GM10847 (cell line): ENCODE results near the gene MATN4.

Experiments used
- POLR2A ChIP-seq: IDR thresholded peaks from 2 replicates; pipeline ENCODE4 v1.6.1; 2011; ENCODE audit not compliant: insufficient read length; ENCODE audit errors: extremely low read depth

Gene MATN4

DNA sequence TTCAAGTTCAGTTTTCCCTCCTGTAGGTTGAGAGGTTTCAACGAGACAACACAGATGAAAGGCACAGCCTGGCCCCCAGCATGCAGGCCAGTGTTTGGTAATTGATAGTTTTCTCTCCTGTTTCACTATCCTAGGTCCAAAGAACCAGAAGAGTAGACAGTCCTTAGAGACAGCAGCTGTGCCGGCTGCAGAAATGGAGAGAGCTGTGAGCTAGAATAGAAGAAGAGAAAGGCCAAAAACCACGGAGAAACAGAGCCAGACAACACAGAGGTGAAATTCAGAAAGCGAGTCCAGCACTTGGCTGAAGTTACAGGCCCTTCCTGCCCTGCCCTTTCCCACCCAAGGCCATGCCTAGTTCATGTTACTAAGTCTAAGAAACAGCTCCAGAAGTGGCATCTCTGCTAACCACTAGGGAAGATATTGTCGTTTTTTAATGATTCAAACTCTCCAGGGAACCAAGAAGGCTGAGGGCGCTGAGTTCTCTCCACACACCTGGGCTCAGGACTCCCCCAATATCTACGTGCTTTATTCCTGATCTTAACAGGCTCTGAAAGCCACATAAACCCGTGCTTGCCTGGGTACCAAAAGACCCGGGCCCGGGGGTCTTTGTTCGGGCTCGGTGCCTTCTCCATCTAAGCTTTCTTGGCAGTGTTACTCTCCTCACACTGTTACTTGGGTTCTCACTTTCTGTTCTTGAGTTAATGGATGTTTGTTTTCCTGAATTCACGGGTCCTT, 18.0 kb downstream of the MATN4 start:
- TF ChIP-seq POLR2A: no peak

DNA sequence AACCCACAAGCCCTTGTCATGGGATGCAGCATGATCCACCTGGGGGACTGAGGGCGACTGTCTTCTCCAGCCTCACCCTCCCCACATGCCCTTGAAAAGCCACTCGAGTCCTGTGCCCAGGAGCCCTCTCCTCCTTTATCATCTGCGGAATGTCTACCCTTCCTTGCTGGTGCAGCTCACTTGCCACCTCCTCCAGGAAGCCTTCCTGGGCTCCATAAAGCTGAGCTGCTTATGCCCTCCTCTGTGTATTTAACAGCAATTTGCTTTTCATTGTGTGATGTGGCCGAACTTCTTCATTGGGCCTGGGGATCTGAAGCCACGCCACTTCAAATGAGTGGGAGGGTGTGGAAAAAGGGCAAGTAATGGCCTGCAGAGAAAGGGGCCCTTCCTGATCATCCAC, 19.2 kb downstream of the MATN4 start:
- no peak for TF ChIP-seq POLR2A

DNA sequence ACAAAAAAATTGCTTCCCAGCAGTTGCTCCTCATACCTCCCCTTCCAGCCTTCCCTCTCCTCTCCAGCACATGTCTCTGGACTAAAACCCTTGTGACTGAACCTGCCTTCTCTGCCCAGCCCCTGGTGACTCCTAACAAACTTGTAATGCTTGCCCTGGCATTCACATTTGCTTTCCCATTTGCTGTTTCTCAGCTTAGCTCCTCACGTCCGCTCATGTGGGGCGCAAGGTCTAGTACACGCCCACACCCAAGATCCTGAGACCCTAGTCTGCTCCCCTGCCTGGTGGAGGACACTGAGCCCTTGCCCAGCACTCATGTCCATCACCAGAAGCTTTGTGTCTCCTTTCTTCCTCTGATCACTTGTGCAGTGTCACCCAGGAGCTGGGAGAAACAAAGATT, 19.7 kb downstream of the MATN4 start:
- TF ChIP-seq POLR2A: no peak

DNA sequence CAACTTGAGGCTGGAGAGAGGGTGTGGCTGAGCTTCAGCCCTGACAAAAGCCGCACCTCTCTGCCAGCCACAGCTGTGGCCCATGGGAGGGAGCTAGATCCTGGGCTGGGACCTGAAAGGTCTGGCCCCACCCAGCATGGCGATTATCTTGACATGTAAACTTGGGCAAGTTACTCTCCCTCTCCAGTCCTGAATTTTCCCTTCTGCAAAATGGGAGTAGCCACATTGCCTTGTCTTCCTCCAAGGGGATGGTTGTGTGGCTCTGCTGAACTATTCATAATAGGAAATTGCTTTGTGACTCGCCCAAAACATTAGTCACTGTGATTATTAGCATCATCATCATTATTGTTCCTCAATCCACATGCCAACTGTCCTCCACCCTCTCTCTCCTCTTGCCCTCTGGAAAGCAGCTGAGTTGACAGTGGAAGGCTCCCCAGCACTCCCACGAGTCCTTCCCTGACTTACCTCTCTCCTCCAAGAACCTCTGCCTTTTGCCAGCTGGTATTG, 24.5 kb downstream of the MATN4 start:
- TF ChIP-seq POLR2A: no peak

DNA sequence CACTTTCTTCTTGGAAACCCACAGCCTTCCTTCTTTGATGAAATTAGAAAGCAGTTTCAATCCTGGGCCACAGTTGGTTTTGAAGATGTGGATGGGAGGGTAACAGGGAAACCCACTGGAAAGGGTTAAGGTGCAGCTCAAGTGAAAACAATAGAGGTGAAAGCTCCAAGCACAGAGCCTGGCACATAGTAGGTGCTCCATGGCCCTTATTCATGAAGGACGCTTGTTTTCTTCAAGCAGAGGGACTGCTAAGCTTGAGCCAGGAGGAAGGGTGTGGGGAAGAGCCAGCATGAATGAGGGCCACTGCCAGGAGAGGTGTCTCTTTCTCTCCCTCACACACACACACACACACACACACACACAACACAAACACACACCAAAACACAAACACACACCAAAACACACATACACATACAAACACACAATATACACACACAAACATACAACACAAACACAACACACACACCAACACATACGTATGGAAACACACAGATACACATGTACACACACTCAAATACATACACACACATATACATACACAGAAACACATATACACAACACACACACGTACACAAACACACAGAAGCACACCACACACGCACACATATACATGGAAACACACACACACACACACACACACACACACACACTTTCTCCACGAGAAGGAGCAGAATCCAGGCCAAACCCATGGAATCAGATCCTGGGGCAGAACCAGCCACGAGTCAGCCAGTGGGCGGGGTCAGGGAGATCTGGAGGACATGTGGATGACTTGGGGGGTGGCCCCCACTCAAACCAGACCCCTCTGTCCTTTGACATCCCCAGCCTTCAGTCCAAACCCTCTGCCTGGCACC, 25.2 kb downstream of the MATN4 start:
- no peak for TF ChIP-seq POLR2A

DNA sequence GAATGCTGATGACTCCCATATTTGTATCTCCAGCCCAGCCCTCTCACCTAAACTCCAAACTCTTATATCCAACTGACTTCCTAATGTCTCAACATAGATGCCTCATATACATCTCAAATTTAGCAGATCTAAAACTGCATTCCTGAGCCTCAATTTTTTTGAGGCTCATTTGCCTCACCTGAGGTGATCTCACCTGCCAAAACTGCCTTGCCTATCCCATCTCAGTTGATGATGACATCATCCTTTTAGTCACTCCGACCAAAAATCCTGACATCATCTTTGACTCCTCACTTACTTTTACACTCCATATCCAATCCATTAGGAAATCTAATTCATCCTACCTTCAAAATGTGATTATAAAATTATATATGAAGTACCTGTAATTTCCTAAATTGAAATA, 28.1 kb downstream of the MATN4 start:
- no peak for TF ChIP-seq POLR2A

DNA sequence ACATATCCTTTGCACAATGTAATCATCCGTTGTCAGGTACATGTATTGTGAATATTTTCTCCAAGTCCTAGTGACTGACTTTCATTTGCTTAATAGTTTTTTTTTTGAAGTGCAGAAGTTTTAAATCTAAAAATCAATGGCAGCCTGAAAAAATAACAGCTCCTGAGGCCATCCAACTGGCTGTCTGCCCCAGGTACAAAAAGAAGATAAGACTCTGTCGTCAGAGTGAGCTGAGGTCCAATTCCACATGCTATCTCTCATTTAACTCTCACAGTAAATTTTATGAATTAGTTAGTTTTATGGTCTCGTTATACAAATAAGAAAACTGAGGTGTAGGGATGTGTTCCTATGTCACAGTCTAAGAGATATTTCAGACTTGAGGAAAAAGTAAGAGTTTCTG, 32.8 kb downstream of the MATN4 start:
- TF ChIP-seq POLR2A: no peak

DNA sequence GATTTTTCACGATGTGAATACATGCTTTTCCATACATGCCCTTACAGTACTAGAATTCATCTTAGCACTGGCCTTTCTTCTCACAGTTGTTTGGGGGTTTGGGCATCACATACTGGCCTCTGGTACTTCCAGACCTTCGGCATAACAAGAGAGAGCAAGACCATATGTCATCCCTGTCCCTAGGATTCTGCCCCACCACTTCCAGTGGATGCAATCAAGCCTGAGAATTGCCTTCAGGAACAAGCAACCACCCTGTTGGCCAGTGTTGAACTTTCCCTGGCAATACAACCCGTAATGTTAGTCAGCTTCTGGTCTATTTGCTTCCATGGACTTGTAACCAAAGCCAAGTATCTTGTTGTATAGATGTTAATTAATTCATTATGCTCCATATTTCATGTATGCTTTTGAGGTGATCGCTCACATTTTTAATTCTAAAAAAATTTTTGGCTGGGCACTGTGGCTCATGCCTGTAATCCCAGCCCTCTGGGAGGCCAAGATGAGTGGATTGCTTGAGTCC, 38.3 kb downstream of the MATN4 start:
- TF ChIP-seq POLR2A: no peak

DNA sequence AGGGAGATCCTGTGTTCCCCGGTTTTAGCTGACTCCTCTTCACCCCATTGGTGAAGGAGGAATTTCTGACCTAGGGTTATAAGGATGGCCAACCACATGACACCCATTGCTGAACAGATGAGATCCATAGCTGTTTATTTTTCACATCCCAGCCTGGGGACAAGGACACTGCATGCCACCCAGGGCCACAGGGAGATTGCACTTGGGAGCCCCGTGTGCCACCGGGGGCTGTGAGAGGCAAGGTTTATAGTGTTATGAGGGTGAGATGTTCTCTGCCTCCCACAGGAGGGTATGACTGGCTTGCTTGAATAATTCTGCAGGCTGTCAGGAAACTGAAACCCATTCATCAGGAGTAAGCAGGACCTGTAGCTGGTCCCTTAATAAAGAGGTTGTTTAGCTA, 39.0 kb downstream of the MATN4 start:
- no peak for TF ChIP-seq POLR2A

DNA sequence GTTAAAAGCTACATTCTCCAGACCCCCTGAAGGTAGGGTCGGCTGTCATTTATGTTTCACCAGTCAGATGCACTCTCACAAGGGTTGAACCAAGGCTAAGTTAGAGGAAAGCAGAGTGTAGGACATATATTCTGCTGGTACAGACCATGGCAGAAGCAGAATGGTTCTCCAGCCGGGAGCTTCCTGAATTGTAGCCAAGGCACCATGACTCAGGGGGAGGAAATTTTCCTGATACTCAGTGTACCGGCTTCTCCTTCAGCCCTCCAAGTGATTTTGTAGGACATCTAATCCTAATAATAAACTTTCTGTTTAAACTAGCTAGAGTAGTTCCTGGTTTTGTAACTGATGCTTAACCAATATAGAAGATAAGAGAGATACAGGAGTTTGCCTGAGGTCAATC, 39.6 kb downstream of the MATN4 start:
- TF ChIP-seq POLR2A: no peak

DNA sequence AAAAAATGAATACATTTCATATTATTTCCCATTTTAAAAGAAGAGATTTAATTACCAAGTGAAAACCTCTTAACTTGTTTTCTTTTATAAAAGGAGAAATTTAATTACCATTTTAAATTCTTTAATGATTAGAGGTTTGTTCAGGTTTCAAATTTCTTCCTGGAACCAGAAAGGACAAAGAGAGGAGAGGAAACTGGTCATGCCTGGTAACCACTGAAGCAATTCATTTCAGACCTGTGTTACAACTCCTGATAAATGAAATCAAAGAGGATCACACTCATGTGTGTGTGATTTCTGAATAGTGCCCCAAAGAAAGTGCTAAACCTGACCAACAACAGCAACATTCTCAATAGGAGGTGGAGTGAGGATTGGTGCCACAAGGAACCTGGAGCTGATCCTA, 41.1 kb downstream of the MATN4 start:
- TF ChIP-seq POLR2A: no peak

DNA sequence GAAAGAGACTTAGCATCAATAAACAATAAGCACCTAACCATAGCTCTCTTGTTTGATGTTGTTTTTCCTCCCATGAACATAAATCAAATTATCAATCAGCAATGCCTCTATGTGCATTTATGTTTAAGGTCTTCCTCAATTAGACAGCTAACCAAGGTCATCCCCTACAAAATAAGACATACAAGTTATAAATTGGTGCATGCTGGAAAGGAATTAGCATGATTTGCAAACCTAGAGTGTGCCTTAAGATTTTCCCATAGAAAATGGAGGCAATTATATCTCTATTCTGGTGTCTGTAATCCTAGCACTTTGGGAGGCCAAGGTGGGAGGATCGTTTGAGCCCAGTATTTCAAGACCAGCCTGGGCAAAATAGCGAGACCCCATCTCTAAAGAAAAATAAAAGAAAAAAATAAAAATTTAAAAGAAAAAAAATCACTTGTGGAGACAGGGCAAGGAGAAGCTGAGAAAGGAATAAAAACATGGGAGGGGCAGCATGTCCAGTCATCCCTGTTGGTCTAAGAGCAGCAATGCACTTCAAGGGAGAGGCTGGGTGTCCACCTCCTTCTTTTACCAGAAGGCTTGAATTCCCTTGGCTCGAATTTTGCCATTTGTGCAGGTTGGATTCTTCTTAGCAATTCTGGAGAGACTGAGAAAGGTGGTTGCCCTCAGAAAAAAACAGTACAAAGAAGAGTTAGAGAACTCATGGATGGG, 44.4 kb downstream of the MATN4 start:
- TF ChIP-seq POLR2A: no peak

DNA sequence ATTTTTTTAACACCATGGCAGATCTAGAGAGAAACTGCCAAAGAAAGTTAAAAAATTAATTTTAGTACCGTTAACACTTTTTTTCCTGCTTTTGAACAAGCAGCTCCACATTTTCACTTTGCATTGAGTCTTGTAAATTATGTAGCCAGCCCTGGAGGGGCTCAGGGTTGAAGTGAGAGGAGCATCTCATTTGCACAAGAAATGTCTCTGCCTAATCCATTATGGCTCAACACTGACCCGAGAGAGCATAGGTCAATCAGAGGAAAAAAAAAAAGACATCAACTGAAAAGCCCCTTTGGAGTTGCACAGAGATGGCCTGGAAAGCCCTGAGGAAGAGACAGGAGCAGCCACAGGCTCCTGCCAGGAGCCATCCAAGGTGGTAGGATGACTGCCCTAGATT, 49.4 kb downstream of the MATN4 start:
- no peak for TF ChIP-seq POLR2A

DNA sequence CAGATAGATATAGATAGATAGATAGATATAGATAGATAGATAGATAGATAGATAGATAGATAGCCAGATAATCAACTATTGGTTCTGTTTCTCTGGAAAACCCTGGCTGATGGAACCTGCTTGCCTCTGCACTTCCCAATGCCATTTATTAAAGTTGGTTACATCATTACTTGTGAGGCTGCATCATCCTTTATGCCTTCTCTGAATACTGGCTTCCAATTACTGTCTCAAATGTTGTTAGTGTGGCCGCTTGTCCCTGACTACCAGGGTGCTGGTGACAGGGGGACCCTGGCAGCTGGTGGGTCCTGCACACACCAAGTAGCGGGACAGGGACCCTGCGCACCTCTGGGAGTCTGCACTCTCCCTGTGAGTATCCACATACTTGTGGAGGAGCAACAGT, 49.8 kb downstream of the MATN4 start:
- no peak for TF ChIP-seq POLR2A

DNA sequence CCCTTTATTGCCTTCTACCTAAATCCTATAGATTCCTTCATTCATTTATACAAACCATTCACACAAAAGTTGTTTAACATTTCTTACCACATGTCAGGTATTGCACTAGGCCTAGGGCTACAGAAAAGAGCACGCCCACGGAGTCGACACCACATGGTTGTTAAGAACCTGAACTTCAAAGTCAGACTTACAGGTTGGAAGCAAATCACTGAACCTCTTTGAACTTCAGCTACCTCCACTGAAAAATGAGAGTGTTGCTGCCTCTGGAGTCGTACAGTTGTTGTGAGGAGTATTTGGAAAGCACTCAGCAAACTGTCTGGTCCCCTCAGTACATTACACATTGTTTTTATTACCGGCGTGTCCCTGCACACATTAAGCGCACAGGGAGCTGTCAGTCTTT, 50.4 kb downstream of the MATN4 start:
- TF ChIP-seq POLR2A: no peak
